Measurements from ENCODE around the gene RHOJ.

DNA sequence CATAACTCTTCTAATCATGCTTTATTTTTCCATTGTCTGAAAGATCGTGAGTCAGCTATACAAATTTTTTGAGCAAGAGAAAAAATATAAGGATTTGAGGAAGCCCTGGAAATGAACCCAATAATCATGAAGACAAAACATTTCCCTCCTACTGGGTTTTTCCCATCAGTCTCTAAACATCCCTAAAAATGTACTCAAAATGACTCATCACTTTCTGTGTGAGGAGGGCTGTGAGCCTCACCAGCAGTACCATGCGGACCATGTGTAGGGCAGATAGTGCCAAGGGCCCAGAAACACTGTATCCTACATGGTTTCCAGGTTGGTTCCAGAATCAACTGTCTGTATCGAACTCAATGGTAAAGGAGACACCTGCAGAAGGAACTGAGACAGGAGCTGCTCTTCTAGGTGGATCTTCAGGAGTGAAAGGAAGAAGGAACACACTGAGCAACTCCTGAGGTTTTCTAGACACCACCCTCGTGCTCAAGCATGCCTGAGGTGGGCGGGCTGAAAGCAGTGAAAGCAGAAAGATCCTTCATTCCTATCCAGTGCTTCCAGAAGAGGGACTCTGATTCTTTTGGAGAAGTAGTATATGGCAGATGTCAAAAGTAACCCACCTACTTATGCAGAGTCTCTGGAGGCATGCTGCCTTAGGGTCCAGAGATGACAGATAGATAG is 48.6 kb upstream of the RHOJ start:
- TF ChIP-seq POLR2A (IDR thresholded peaks at IDR 0.05; ENCODE audit: low read depth, low read length) (no peak), POU2F2 (IDR thresholded peaks at IDR 0.05; ENCODE audit: low read depth, low read length) (no peak), TAF1 (IDR thresholded peaks at IDR 0.05; ENCODE audit: low read depth, low read length) (no peak), POLR2AphosphoS5 (IDR thresholded peaks at IDR 0.05; ENCODE audit: low read depth, low read length) (no peak)

Data from GM12891 (cell line).